Testis (tissue), 2 donors: Measurements from ENCODE around the gene DGKH.

Source experiments
- CTCF ChIP-seq, 3 experiments: fragments of 450-650 bp in 2 of 3; fragments of 200-600 bp in 1 of 3; sonication (generic) in 1 of 3; IDR thresholded peaks; one replicate each; pipeline ENCODE4 v1.5.1; 2016 to 2019; ENCODE audit warnings: antibody characterized with exemption in 3 of 3, mild to moderate bottlenecking in 2 of 3, moderate library complexity in 1 of 3
- POLR2A ChIP-seq: fragments of 450-650 bp; IDR thresholded peaks from one replicate; pipeline ENCODE4 v1.6.1; 2017; ENCODE audit warnings: antibody characterized with exemption, mild to moderate bottlenecking, moderate library complexity

GRCh38 chr13:42039457-42039945 lies 8.9 kb upstream of the DGKH start:
- TF ChIP-seq CTCF (IDR thresholded peaks at IDR 0.05): no peak
- no peak for TF ChIP-seq POLR2A
